Activated effector memory CD4-positive, alpha-beta T cell treated with anti-CD3 and anti-CD28 coated beads, Interleukin-2, amount 50 U/mL, for 16 hours (primary cell): ENCODE results near the gene SPEG.

Source experiments
- DNase-seq: peaks from one replicate; pipeline ENCODE4 v3.0.0-alpha.2; 2020

The SPEG gene

GRCh38 chr2:219483451-219484342 is 49.1 kb downstream of the SPEG start:
- no peak for DNase-seq

DNA sequence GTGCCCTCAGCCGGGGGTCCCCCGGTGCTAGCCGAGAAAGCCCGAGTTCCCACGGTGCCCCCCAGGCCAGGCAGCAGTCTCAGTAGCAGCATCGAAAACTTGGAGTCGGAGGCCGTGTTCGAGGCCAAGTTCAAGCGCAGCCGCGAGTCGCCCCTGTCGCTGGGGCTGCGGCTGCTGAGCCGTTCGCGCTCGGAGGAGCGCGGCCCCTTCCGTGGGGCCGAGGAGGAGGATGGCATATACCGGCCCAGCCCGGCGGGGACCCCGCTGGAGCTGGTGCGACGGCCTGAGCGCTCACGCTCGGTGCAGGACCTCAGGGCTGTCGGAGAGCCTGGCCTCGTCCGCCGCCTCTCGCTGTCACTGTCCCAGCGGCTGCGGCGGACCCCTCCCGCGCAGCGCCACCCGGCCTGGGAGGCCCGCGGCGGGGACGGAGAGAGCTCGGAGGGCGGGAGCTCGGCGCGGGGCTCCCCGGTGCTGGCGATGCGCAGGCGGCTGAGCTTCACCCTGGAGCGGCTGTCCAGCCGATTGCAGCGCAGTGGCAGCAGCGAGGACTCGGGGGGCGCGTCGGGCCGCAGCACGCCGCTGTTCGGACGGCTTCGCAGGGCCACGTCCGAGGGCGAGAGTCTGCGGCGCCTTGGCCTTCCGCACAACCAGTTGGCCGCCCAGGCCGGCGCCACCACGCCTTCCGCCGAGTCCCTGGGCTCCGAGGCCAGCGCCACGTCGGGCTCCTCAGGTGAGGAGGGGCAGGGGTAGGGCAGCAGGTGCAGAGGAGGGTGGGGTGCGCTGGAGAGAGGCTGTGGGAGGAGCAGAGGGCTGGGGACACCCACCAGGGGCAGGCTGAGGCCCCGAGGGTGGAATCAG is 49.9 kb downstream of the SPEG start:
- DNase-seq = no peak

GRCh38 chr2:219485201-219485580 is 50.5 kb downstream of the SPEG start:
- no peak for DNase-seq

DNA sequence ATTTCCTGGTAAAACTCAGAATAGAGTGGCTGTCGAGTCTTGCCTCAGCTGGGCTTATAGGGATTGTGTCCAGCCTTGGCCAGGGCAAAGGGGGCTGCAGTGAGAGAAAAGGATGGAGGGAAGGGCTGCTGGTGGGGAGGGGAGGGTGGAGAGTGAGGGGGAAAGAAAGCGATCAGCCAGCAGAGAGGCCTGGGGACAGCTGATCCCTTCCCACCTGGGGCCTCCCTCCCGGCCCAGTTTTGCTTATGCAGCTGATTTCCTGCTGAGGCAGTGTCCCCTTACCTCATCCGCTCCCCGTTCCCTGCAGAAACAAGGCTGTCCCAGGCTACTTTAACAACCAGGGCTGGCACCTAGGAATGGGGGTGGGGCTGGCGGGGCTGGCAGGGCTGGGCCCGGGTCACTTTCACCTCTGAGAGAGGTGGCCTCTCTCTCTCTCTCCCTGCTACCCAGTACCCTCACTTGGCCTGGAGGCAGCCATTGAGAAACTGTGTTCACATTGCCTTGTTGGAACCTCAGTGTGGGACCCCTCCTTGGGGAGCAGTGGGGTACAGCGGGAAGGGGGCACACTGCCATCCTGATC is 51.8 kb downstream of the SPEG start:
- no peak for DNase-seq

DNA sequence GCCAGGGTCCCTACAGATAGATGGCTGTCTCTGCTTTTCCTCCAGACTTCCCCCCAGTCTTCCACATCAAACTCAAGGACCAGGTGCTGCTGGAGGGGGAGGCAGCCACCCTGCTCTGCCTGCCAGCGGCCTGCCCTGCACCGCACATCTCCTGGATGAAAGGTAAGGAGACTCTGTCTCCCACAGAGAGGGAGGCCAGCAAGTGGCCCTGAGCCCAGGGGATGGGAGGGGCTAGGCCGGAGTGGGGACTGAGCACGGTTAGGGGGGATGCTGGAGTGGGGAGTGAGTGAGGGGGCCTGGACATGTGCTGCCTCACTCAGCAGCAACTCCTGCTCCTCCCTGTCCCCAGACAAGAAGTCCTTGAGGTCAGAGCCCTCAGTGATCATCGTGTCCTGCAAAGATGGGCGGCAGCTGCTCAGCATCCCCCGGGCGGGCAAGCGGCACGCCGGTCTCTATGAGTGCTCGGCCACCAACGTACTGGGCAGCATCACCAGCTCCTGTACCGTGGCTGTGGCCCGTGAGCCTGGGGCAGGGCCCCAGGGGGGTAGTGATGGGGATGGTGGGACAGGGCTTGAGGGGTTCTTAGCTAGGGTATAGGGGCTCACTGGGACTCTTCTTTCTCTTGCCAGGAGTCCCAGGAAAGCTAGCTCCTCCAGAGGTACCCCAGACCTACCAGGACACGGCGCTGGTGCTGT is 53.7 kb downstream of the SPEG start:
- DNase-seq = no peak

- DNase-seq = no peak
These were observed 54.2 kb downstream of the SPEG start for GRCh38 chr2:219488844-219489194.

GRCh38 chr2:219489315-219489714 is 54.7 kb downstream of the SPEG start:
- no peak for DNase-seq

- no peak for DNase-seq
These were observed 55.5 kb downstream of the SPEG start for GRCh38 chr2:219490186-219490585.

GRCh38 chr2:219490600-219491130 is 56.0 kb downstream of the SPEG start:
- no peak for DNase-seq

DNA sequence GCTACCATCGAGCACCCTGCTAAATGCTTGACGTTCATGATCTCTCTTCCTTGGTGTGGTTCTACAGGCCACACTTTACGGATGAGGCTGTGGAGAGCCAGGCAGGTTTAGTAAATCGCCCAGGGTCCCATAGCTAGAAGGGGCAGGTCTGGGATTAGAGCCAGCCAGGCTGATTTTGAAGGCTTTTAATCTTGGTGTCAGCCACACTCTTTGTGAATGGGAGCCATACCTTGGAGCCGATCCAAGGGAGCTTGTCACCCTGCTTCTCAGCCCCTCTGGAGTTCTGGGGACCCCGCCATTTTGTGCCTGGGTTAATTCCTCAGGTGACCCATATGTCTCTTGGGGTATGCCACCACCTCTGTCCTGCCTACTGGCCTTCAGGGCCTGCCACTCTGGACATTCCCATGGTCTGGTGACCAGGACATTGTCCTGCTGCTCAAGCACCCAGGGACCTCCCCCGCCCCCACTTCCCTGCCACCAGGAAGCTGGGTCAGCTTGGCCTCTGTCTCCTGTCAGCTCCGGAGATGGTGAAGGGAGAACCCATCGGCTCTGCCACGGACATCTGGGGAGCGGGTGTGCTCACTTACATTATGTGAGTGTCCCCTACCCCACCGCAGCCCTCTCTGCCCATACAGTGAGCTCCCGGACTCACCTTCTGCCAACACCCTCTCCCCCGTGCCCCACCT is 56.8 kb downstream of the SPEG start:
- no peak for DNase-seq

- DNase-seq = no peak
These were observed 57.9 kb downstream of the SPEG start for GRCh38 chr2:219492575-219492974.

DNA sequence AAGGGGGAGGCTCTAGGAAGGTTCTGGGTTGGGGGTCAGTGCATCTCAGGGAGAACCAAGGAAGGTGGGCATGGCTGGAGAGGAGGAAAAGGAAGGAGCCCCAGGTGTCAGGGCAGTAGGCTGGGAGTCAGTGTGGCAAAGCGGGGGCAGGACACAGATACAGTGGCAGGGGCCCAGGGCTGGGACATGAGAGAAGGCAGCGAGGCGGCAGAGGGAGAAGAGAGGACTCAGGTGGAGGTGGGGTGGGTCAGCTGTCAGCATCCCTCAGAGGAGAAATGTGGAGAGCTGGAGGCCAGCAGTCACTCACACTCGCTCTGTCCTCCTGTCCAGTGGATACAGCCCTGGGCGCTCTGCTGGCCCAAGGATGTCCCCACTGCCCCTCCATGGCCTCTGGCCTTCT is 58.4 kb downstream of the SPEG start:
- DNase-seq = no peak

- no peak for DNase-seq
These were observed 60.4 kb downstream of the SPEG start for GRCh38 chr2:219494952-219495530.

- peak; percentile 81 for DNase-seq
These were observed 61.0 kb downstream of the SPEG start for GRCh38 chr2:219495531-219496122.

DNA sequence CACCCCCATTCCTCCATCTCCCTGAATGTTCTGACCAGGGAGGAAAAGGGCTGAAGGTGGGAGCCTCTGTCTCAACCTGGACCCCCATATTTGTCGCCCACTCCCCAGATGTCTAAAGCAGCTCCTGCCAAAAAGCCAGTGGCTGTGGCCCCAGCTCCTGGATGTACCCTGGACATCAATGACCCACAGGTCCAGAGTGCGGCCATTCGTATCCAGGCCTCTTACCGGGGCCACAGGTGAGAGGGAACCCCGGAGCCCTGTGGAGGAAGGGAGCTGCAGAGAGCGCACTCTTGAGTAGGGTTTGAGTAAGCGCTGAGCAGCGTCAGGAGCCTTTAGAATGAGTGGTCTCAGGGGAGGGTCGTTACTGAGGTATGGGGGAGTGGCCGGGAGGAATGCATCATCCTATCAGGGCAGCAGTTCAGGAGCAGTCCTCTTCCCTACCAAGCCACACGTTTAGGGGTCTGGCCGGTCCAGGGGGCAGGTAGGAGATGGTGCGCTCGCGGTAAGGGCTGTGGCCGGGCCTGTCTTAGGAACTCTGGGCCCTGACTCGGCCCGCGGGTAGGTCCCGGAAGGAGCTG is 61.7 kb downstream of the SPEG start:
- DNase-seq = no peak

- no peak for DNase-seq
These were observed 62.3 kb downstream of the SPEG start for GRCh38 chr2:219496825-219497494.

GRCh38 chr2:219497495-219498279 is 63.0 kb downstream of the SPEG start:
- DNase-seq = peak; percentile 77

GRCh38 chr2:219498280-219499057 is 63.8 kb downstream of the SPEG start, which contains the start of gene GMPPA:
Gene GMPPA (plus strand): TSS chr2:219498891. CDS start chr2:219499976, 1,085 bp downstream.
- peak; percentile 97 for DNase-seq

DNA sequence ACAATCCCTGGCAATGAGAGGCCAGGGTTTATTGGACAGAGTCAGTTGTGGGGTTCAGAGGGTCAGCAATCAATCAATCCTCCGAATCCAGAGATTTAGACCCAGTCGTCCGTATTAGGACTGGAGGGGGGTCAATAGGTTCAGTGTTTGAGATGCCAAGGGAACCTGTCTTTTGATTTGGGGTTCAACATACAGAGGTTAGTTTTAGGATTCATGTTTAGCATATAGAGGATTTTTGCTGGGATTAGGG is 64.3 kb downstream of the SPEG start:
- no peak for DNase-seq
